CD14-positive monocyte (primary cell): ENCODE results near the gene CTNNBL1. TPM values are rescaled to one million over a fixed set of nuclear protein-coding genes. Genes with fewer than 3 reads are reported as not detected.

Experiments used
- DNase-seq, 3 donors: peaks; one replicate each; pipeline ENCODE4 v3.0.0-alpha.2; 2011 to 2022
- H2AFZ ChIP-seq: 2 replicates; pipeline ENCODE4 v1.6.0; 2012; ENCODE audit warnings: mild to moderate bottlenecking, low read depth, low read length, inconsistent platforms; ENCODE audit not compliant: insufficient read depth, poor library complexity, severe bottlenecking
- H3K27ac ChIP-seq, 2 donors: 1 replicate in 1 of 2; 2 replicates in 1 of 2; pipeline ENCODE4 v1.5.1; 2012 to 2013; ENCODE audit warnings: low read length in 2 of 2, control low read depth in 1 of 2, inconsistent platforms in 1 of 2, low read depth in 1 of 2, mild to moderate bottlenecking in 1 of 2
- H3K27me3 ChIP-seq, 2 donors: one replicate each; pipeline versions ENCODE4 v1.6.0 to v1.6.1; 2011 to 2013; ENCODE audit warnings: low read length in 2 of 2; ENCODE audit not compliant: control insufficient read depth in 2 of 2, insufficient read depth in 2 of 2
- H3K36me3 ChIP-seq, 2 donors: replicated peaks in 1 of 2; 1 replicate in 1 of 2; 2 replicates in 1 of 2; pipeline versions ENCODE4 v1.5.1 to v1.6.1; 2012 to 2013; ENCODE audit warnings: low read length in 2 of 2, control low read depth in 1 of 2, inconsistent platforms in 1 of 2, mild to moderate bottlenecking in 1 of 2; ENCODE audit not compliant: insufficient read depth in 2 of 2, control insufficient read depth in 1 of 2
- H3K4me1 ChIP-seq, 2 donors: 1 replicate in 1 of 2; 2 replicates in 1 of 2; pipeline versions ENCODE4 v1.5.1 to v1.6.1; 2012 to 2013; ENCODE audit warnings: low read length in 2 of 2, control low read depth in 1 of 2, inconsistent platforms in 1 of 2, mild to moderate bottlenecking in 1 of 2, moderate library complexity in 1 of 2; ENCODE audit not compliant: insufficient read depth in 2 of 2, control insufficient read depth in 1 of 2
- H3K4me2 ChIP-seq: replicated peaks from 2 replicates; pipeline ENCODE3; 2012; ENCODE audit warnings: low read length, moderate library complexity, mild to moderate bottlenecking; ENCODE audit not compliant: poor library complexity, severe bottlenecking; ENCODE audit errors: extremely low read depth
- H3K4me3 ChIP-seq, 3 experiments: fragments of 200-600 bp in 1 of 3; sonication (generic) in 1 of 3; replicated peaks in 1 of 3; 1 replicate in 2 of 3; 2 replicates in 1 of 3; pipeline ENCODE4 v1.5.1; 2011 to 2013; ENCODE audit warnings: low read length in 3 of 3, mild to moderate bottlenecking in 3 of 3, control low read depth in 2 of 3, low read depth in 2 of 3, inconsistent platforms in 1 of 3, moderate library complexity in 1 of 3
- H3K79me2 ChIP-seq: 2 replicates; pipeline ENCODE4 v1.6.0; 2012; ENCODE audit warnings: mild to moderate bottlenecking, control low read depth, inconsistent platforms, low read length, moderate library complexity; ENCODE audit not compliant: insufficient read depth
- H3K9ac ChIP-seq: 2 replicates; pipeline ENCODE4 v1.6.0; 2017; ENCODE audit warnings: low read length, mild to moderate bottlenecking; ENCODE audit not compliant: insufficient read depth, poor library complexity, severe bottlenecking
- H3K9me3 ChIP-seq, 2 donors: replicated peaks in 1 of 2; 1 replicate in 1 of 2; 2 replicates in 1 of 2; pipeline versions ENCODE4 v1.5.1 to v1.6.1; 2012 to 2013; ENCODE audit warnings: low read length in 2 of 2, control low read depth in 1 of 2; ENCODE audit not compliant: control insufficient read depth in 1 of 2, insufficient read depth in 1 of 2
- H4K20me1 ChIP-seq: 2 replicates; pipeline ENCODE4 v1.6.0; 2012; ENCODE audit warnings: mild to moderate bottlenecking, low read length, control low read depth, moderate library complexity; ENCODE audit not compliant: insufficient read depth
- H3K27ac Mint-ChIP-seq, 7 donors: one replicate each; pipeline ENCODE4 v1.8.0; 2020; ENCODE audit warnings: mild to moderate bottlenecking in 7 of 7, mixed read lengths in 7 of 7, moderate library complexity in 6 of 7, inconsistent platforms in 2 of 7
- H3K27me3 Mint-ChIP-seq, 3 donors: one replicate each; pipeline ENCODE4 v1.8.0; 2021 to 2022; ENCODE audit warnings: low read depth in 3 of 3, mild to moderate bottlenecking in 3 of 3, mixed read lengths in 3 of 3, moderate library complexity in 3 of 3, inconsistent platforms in 1 of 3
- H3K36me3 Mint-ChIP-seq, 2 donors: one replicate each; pipeline ENCODE4 v1.8.0; 2020; ENCODE audit warnings: mixed read lengths in 2 of 2, inconsistent platforms in 1 of 2, mild to moderate bottlenecking in 1 of 2
- H3K4me1 Mint-ChIP-seq: one replicate; pipeline ENCODE4 v1.8.0; 2020; ENCODE audit warnings: mild to moderate bottlenecking, mixed read lengths
- H3K4me3 Mint-ChIP-seq, 2 donors: one replicate each; pipeline ENCODE4 v1.8.0; 2020; ENCODE audit warnings: mild to moderate bottlenecking in 2 of 2, mixed read lengths in 2 of 2, moderate library complexity in 1 of 2
- H3K9me3 Mint-ChIP-seq, 7 donors: one replicate each; pipeline ENCODE4 v1.8.0; 2020 to 2022; ENCODE audit warnings: mixed read lengths in 7 of 7, mild to moderate bottlenecking in 6 of 7, moderate library complexity in 6 of 7, inconsistent platforms in 2 of 7
- WGBS: methylation state at CpG from one replicate; pipeline ENCODE4 v1.1.5; 2013; ENCODE audit warnings: missing lambda C conversion rate; ENCODE audit not compliant: insufficient coverage; 5-methylcytosine and 5-hydroxymethylcytosine counted together
- intact Hi-C, 2 donors: fragments of 100-400 bp; cut with micrococcal nuclease; formaldehyde crosslinking; loops; one replicate each; pipeline versions ENCODE4 v1.15.0 to v1.15.1; 2023
- polyA plus RNA-seq, 3 donors: library from polyadenylated mRNA; depleted of rRNA in 1 of 3; unstranded in 2 of 3; stranded (reverse) in 1 of 3; fragments of 300-500 nt in 2 of 3; fragments of >200 nt in 1 of 3; fragmentation: Illumina TruSeq in 2 of 3; gene quantifications; 1 replicate in 2 of 3; 2 replicates in 1 of 3; pipeline ENCODE4 v1.2.3, GENCODE V29; 2012 to 2021
- TF ChIP-seq, protein P1 (sequence below): fragments of 200-600 bp; IDR thresholded peaks from one replicate; pipeline ENCODE4 v1.8.0; 2022; ENCODE audit warnings: antibody characterized with exemption, mild to moderate bottlenecking

The CTNNBL1 gene
- polyA plus RNA-seq, 3 donors: 35.5 to 83.2 (median 77.3) TPM

DNA sequence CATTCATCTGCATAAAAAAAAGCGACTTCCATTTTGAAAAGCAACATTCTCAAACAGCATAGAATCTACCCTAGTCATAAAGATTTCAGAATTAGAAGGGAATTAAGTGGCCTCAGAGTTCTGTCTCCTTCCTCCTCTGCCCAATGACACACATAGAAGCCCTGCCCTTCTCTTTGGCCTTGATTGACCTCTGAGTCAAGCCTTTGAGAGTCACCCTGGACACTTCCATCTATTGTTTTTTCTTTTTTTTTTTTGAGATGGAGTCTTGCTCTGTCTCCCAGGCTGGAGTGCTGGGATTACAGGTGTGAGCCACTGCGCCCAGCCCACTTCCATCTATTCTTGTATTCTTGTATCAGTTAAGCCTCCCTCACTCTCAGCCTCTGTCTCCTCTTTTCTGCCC is 44.8 kb upstream of the CTNNBL1 start:
- Mint-ChIP-seq H3K4me1 (no peaks in the 10 kb centered on the region), H3K27ac (peak overlapping the region in 1 of 7 donors; percentile 70), H3K36me3 (no peaks in the 10 kb centered on the region), H3K27me3 (peaks cover 0 to 15% (median 9%) of the 10 kb centered on the region in 3 donors), H3K4me3 (no peak overlapping the region), H3K9me3 (no peaks in the 10 kb centered on the region)
- Histone ChIP-seq H3K9me3 (no peaks in the 10 kb centered on the region), H3K36me3 (no peaks in the 10 kb centered on the region), H3K27me3 (no peaks in the 10 kb centered on the region), H2AFZ (no peak overlapping the region), H3K9ac (no peak overlapping the region), H4K20me1 (no peaks in the 10 kb centered on the region), H3K4me2 (no peak overlapping the region), H3K79me2 (no peaks in the 10 kb centered on the region), H3K4me3 (no peak overlapping the region), H3K27ac (no peak overlapping the region), H3K4me1 (no peaks in the 10 kb centered on the region)
- no peak for DNase-seq
- 80% methylated on average over 1 of the region's 2 CpGs for WGBS
- TF ChIP-seq, protein P1, sequence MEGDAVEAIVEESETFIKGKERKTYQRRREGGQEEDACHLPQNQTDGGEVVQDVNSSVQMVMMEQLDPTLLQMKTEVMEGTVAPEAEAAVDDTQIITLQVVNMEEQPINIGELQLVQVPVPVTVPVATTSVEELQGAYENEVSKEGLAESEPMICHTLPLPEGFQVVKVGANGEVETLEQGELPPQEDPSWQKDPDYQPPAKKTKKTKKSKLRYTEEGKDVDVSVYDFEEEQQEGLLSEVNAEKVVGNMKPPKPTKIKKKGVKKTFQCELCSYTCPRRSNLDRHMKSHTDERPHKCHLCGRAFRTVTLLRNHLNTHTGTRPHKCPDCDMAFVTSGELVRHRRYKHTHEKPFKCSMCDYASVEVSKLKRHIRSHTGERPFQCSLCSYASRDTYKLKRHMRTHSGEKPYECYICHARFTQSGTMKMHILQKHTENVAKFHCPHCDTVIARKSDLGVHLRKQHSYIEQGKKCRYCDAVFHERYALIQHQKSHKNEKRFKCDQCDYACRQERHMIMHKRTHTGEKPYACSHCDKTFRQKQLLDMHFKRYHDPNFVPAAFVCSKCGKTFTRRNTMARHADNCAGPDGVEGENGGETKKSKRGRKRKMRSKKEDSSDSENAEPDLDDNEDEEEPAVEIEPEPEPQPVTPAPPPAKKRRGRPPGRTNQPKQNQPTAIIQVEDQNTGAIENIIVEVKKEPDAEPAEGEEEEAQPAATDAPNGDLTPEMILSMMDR: no peak
- intact Hi-C loops: no loop called here

DNA sequence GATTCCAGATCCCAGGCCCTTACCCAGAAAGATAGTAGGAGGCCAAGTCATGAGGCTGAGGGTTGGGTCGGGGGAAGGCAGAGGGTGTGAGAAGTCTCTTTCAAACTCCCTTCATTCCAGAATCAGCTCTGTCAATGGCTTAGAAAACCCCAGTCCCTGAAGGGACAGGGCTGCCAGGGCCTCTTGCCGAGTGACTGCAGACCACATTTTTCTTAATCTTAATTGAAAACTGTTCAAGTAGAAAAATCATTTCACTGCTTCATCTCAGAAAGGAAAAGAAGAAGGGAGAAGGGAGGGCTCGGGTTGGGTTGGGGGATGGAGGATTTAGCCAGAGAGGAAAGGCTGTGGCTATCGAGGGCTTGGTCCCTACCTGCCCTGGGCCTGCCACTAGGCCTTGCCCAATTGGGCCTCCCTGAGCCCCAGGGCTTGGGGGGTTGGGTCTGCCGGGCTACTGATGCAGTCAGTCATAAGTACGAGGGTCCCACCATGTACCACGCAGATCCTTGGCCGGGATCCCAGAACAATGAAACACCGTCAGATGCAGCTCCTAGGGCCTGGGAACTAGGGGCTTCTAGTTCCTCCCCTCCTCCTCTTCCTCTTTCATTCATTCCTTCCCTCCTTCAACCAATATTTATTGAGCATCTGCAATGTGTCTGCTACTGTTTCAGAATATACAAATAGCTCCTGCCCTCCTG is 44.0 kb upstream of the CTNNBL1 start:
- Mint-ChIP-seq H3K4me3 (no peak overlapping the region), H3K27ac (no peak overlapping the region), H3K36me3 (no peaks in the 10 kb centered on the region), H3K9me3 (no peaks in the 10 kb centered on the region), H3K4me1 (no peaks in the 10 kb centered on the region), H3K27me3 (peaks cover 0 to 15% (median 8%) of the 10 kb centered on the region in 3 donors)
- no peak for DNase-seq
- Histone ChIP-seq H3K9me3 (no peaks in the 10 kb centered on the region), H3K79me2 (no peaks in the 10 kb centered on the region), H4K20me1 (no peaks in the 10 kb centered on the region), H3K9ac (no peak overlapping the region), H3K36me3 (no peaks in the 10 kb centered on the region), H3K4me1 (no peaks in the 10 kb centered on the region), H2AFZ (no peak overlapping the region), H3K27ac (no peak overlapping the region), H3K4me2 (no peak overlapping the region), H3K4me3 (no peak overlapping the region), H3K27me3 (no peaks in the 10 kb centered on the region)
- WGBS: 78% methylated on average over 7 of the region's 9 CpGs
- intact Hi-C loops: no loop called here
- TF ChIP-seq, protein P1: no peak
